HCT116 (cell line): ENCODE results near the gene RFC1. TPM values are rescaled to one million over a fixed set of nuclear protein-coding genes. Genes with fewer than 3 reads are reported as not detected.

Source experiments
- ATAC-seq: fragments of 200-7000 bp; cut with Tn5 transposase; 2 replicates; pipeline ENCODE4 v1.9.1; 2020; ENCODE audit warnings: mild to moderate bottlenecking, moderate library complexity
- BruUV-seq: library from RNA; stranded (reverse); fragments of 400-500 nt; replicated peaks from 2 replicates; lab custom pipeline; 2021; lab: Mats Ljungman, UMichigan
- CTCF ChIA-PET: fragments of 300-600 bp; sonication (Branson Sonifier 250); formaldehyde crosslinking; loops from one replicate; lab custom pipeline; 2021; ENCODE audit warnings: antibody characterized with exemption; lab: Charles Lee
- POLR2A ChIA-PET: fragments of 300-600, 350-600 bp; sonication (Branson Sonifier 250); formaldehyde crosslinking; loops from one replicate; lab custom pipeline; 2021; ENCODE audit warnings: antibody characterized with exemption; lab: Charles Lee
- RAD21 ChIA-PET, 2 experiments: fragments of 300-600 bp; sonication (Branson Sonifier 250); formaldehyde crosslinking; loops; one replicate each; lab custom pipeline; 2023; ENCODE audit warnings: low total read pairs in 2 of 2; ENCODE audit not compliant: uncharacterized antibody in 2 of 2, unreplicated experiment in 2 of 2, low non-redundant PET in 1 of 2; lab: Charles Lee
- DNase-seq: peaks from one replicate; pipeline ENCODE4 v3.0.0-alpha.2; 2010; ENCODE audit warnings: low read depth, low spot score
- H2AFZ ChIP-seq: fragments of 200-600 bp; shearing (Covaris generic), sonication (generic); 2 replicates; pipeline ENCODE4 v1.6.1; 2017; ENCODE audit warnings: low read depth, mixed run types, mixed read lengths, antibody characterized with exemption, low read length; ENCODE audit not compliant: poor library complexity, severe bottlenecking
- H3K27ac ChIP-seq: 2 replicates; pipeline ENCODE4 v1.5.1; 2012; ENCODE audit warnings: low read depth, low read length
- H3K27me3 ChIP-seq: fragments of 200-600 bp; sonication (generic); 2 replicates; pipeline ENCODE4 v1.6.1; 2016; ENCODE audit warnings: mixed run types, low read length, mixed read lengths; ENCODE audit not compliant: insufficient read depth
- H3K36me3 ChIP-seq, 2 experiments: fragments of 200-500 bp in 1 of 2; fragments of 200-600 bp in 1 of 2; sonication (Bioruptor generic) in 1 of 2; sonication (generic) in 1 of 2; 2 replicates each; pipeline versions ENCODE4 v1.5.1 to v1.6.1; 2014 to 2016; ENCODE audit warnings: low read length in 2 of 2, inconsistent platforms in 1 of 2, mixed read lengths in 1 of 2, mixed run types in 1 of 2; ENCODE audit not compliant: insufficient read depth in 2 of 2, control insufficient read depth in 1 of 2
- H3K4me1 ChIP-seq, 2 experiments: fragments of 200-600 bp in 1 of 2; sonication (generic) in 1 of 2; 2 replicates each; pipeline versions ENCODE4 v1.5.1 to v1.6.1; 2012 to 2017; ENCODE audit warnings: low read length in 2 of 2, inconsistent platforms in 1 of 2, mild to moderate bottlenecking in 1 of 2, mixed read lengths in 1 of 2, mixed run types in 1 of 2, moderate library complexity in 1 of 2; ENCODE audit not compliant: insufficient read depth in 2 of 2, control insufficient read depth in 1 of 2
- H3K4me2 ChIP-seq: fragments of 200-600 bp; sonication (generic); 2 replicates; pipeline ENCODE4 v1.6.1; 2017; ENCODE audit warnings: mixed run types, low read length, mixed read lengths
- H3K4me3 ChIP-seq, 2 experiments: fragments of 200-600 bp in 1 of 2; sonication (generic) in 1 of 2; replicated peaks in 1 of 2; 2 replicates each; pipeline ENCODE4 v1.5.1; 2011 to 2016; ENCODE audit warnings: low read length in 2 of 2, control low read depth in 1 of 2, low read depth in 1 of 2, mild to moderate bottlenecking in 1 of 2, mixed read lengths in 1 of 2, mixed run types in 1 of 2
- H3K79me2 ChIP-seq: fragments of 200-600 bp; sonication (generic); 2 replicates; pipeline ENCODE4 v1.6.1; 2017; ENCODE audit warnings: mild to moderate bottlenecking, mixed run types, low read length, moderate library complexity, mixed read lengths; ENCODE audit not compliant: insufficient read depth
- H3K9ac ChIP-seq: fragments of 200-600 bp; sonication (generic); 2 replicates; pipeline ENCODE4 v1.6.1; 2016; ENCODE audit warnings: low read length, mixed read lengths
- H3K9me2 ChIP-seq: fragments of 200-600 bp; sonication (generic), shearing (Covaris generic); 2 replicates; pipeline ENCODE4 v1.6.1; 2017; ENCODE audit warnings: mixed run types, mild to moderate bottlenecking, moderate library complexity; ENCODE audit not compliant: insufficient read depth
- H3K9me3 ChIP-seq, 2 experiments: fragments of 200-500 bp in 1 of 2; fragments of 200-600 bp in 1 of 2; sonication (Bioruptor generic) in 1 of 2; sonication (generic) in 1 of 2; 2 replicates each; pipeline ENCODE4 v1.6.1; 2014 to 2017; ENCODE audit warnings: low read length in 2 of 2, mixed read lengths in 2 of 2, inconsistent platforms in 1 of 2, low read depth in 1 of 2, mild to moderate bottlenecking in 1 of 2, mixed run types in 1 of 2, moderate library complexity in 1 of 2; ENCODE audit not compliant: control insufficient read depth in 1 of 2, insufficient read depth in 1 of 2
- H4K20me1 ChIP-seq: fragments of 200-600 bp; sonication (generic), shearing (Covaris generic); 2 replicates; pipeline ENCODE4 v1.6.1; 2017; ENCODE audit warnings: mixed run types, mild to moderate bottlenecking, moderate library complexity; ENCODE audit not compliant: insufficient read depth
- CBX3 ChIP-seq: IDR thresholded peaks from 2 replicates; pipeline ENCODE4 v1.6.1; 2012; ENCODE audit warnings: low read depth
- EGR1 ChIP-seq: IDR thresholded peaks from 2 replicates; pipeline ENCODE4 v1.6.1; 2012; ENCODE audit warnings: low read depth
- ELF1 ChIP-seq: IDR thresholded peaks from 2 replicates; pipeline ENCODE4 v1.6.1; 2012; ENCODE audit warnings: low read depth, borderline replicate concordance
- EZH2phosphoT487 ChIP-seq: fragments of 200-600 bp; IDR thresholded peaks from 2 replicates; pipeline ENCODE4 v1.6.1; 2018; ENCODE audit warnings: antibody characterized with exemption, borderline replicate concordance
- FOSL1 ChIP-seq: IDR thresholded peaks from 2 replicates; pipeline ENCODE4 v1.6.1; 2012; ENCODE audit warnings: low read depth
- JUND ChIP-seq: IDR thresholded peaks from 2 replicates; pipeline ENCODE4 v1.6.1; 2012
- MAX ChIP-seq: IDR thresholded peaks from 2 replicates; pipeline ENCODE4 v1.6.1; 2012
- POLR2A ChIP-seq: IDR thresholded peaks from 2 replicates; pipeline ENCODE4 v1.7.0; 2011; ENCODE audit warnings: borderline replicate concordance; ENCODE audit not compliant: insufficient read depth, insufficient read length; ENCODE audit errors: extremely low read depth
- RAD21 ChIP-seq: IDR thresholded peaks from 2 replicates; pipeline ENCODE4 v1.6.1; 2012; ENCODE audit warnings: low read depth, mild to moderate bottlenecking
- REST ChIP-seq: IDR thresholded peaks from 2 replicates; pipeline ENCODE4 v1.6.1; 2012; ENCODE audit warnings: low read depth
- SRF ChIP-seq: IDR thresholded peaks from 2 replicates; pipeline ENCODE4 v1.6.1; 2012; ENCODE audit warnings: low read depth
- YY1 ChIP-seq: IDR thresholded peaks from 2 replicates; pipeline ENCODE4 v1.6.1; 2011; ENCODE audit warnings: low read length, low read depth, moderate library complexity, mild to moderate bottlenecking; ENCODE audit not compliant: insufficient replicate concordance; ENCODE audit errors: extremely low read depth
- ZFX ChIP-seq: fragments of 450-650 bp; IDR thresholded peaks from 2 replicates; pipeline ENCODE4 v1.6.1; 2017
- intact Hi-C: fragments of 100-400 bp; cut with micrococcal nuclease; formaldehyde crosslinking; loops from 2 replicates; pipeline ENCODE4 v1.10.0; 2022
- total RNA-seq: library from RNA; stranded (reverse); gene quantifications from one replicate; pipeline ENCODE4 v1.2.1, GENCODE V29; 2021; ENCODE audit not compliant: unreplicated experiment

The RFC1 gene
- total RNA-seq, 1 experiment from 2014 or later: 52.3 TPM

- no peak for ATAC-seq
- DNase-seq: no peak
- no peaks in the 10 kb centered on the region for H3K36me3 ChIP-seq
- no peaks in the 10 kb centered on the region for H3K4me1 ChIP-seq
- TF ChIP-seq YY1: no peak
- no peak for TF ChIP-seq MAX
- no peak for TF ChIP-seq EGR1
- TF ChIP-seq CBX3: no peak
- no peak for TF ChIP-seq POLR2A
- TF ChIP-seq ELF1: no peak
- TF ChIP-seq REST: no peak
- no peak for TF ChIP-seq RAD21
- TF ChIP-seq EZH2phosphoT487: no peak
- no peak for TF ChIP-seq JUND
- no peak for TF ChIP-seq ZFX
- no peak for TF ChIP-seq FOSL1
- TF ChIP-seq SRF: no peak
- peaks cover 8% of the 10 kb centered on the region; the same call in 1 of the 2 replicates for H4K20me1 ChIP-seq
- no peak overlapping the region for H3K27ac ChIP-seq
- no peak overlapping the region for H3K9ac ChIP-seq
- BruUV-seq: no TSS peak
- ChIA-PET POLR2A (interaction anchor here (0.9 kb wide), 1 partner anchor 8 kb away, joined by 3 read pairs; no protein-coding TSS in a partner anchor), RAD21 (no interaction called here), CTCF (no interaction called here)
- no peak overlapping the region for H3K4me3 ChIP-seq
- H2AFZ ChIP-seq: no peak overlapping the region
- no peaks in the 10 kb centered on the region for H3K27me3 ChIP-seq
- H3K79me2 ChIP-seq: peaks cover 95% of the 10 kb centered on the region
- H3K9me2 ChIP-seq: no peaks in the 10 kb centered on the region
- H3K9me3 ChIP-seq: no peaks in the 10 kb centered on the region
- no peak overlapping the region for H3K4me2 ChIP-seq
- intact Hi-C loops: no loop called here
These were observed 9.2 kb downstream of the RFC1 start for GRCh38 chr4:39357002-39357401.
